Measurements from ENCODE around the gene CRYM.
"Not testable (repeated sequence)": the region's sequence is repeated elsewhere in the genome, so short reads cannot be mapped to it uniquely, and the experiment has no call there.

The CRYM gene

GRCh38 chr16:21277927-21278706 lies at the start of gene CRYM:
Gene CRYM (minus strand): TSS chr16:21278290. CDS start chr16:21278251, 39 bp downstream.
- H3K27ac Mint-ChIP-seq: no peak within 1 kb of the TSS
- H3K4me3 Mint-ChIP-seq: peak within 1 kb of the TSS; percentile 35
- H3K9me3 Mint-ChIP-seq: no peaks in the 10 kb centered on the region
- H3K36me3 Mint-ChIP-seq: no peaks in the 10 kb centered on the region
- DNase-seq (ENCODE audit: low spot score in 2 of 2) (peak; percentile 38 to 65), ATAC-seq (peak; percentile 88)
- H3K4me1 Mint-ChIP-seq: peaks cover 6% of the 10 kb centered on the region

GRCh38 chr16:21327046-21327445 lies 49.0 kb upstream of the CRYM start:
- ATAC-seq (no peak), DNase-seq (ENCODE audit: low spot score in 2 of 2) (no peak)
- H3K4me1 Mint-ChIP-seq: no peaks in the 10 kb centered on the region
- no peak overlapping the region for H3K27ac Mint-ChIP-seq
- H3K9me3 Mint-ChIP-seq: peaks cover 5% of the 10 kb centered on the region
- no peaks in the 10 kb centered on the region for H3K36me3 Mint-ChIP-seq
- H3K4me3 Mint-ChIP-seq: no peak overlapping the region

GRCh38 chr16:21326459-21326858 lies 48.4 kb upstream of the CRYM start:
- H3K9me3 Mint-ChIP-seq: peaks cover 5% of the 10 kb centered on the region
- H3K27ac Mint-ChIP-seq: no peak overlapping the region
- no peaks in the 10 kb centered on the region for H3K4me1 Mint-ChIP-seq
- ATAC-seq (no peak), DNase-seq (ENCODE audit: low spot score in 2 of 2) (no peak)
- H3K36me3 Mint-ChIP-seq: no peaks in the 10 kb centered on the region
- no peak overlapping the region for H3K4me3 Mint-ChIP-seq

- H3K36me3 Mint-ChIP-seq: no peaks in the 10 kb centered on the region
- DNase-seq (ENCODE audit: low spot score in 2 of 2) (no peak), ATAC-seq (no peak)
- H3K27ac Mint-ChIP-seq: no peak overlapping the region
- no peak overlapping the region for H3K4me3 Mint-ChIP-seq
- peaks cover 5% of the 10 kb centered on the region for H3K9me3 Mint-ChIP-seq
- H3K4me1 Mint-ChIP-seq: no peaks in the 10 kb centered on the region
These were observed 46.2 kb upstream of the CRYM start for GRCh38 chr16:21324267-21324666.

GRCh38 chr16:21322251-21322650 lies 44.2 kb upstream of the CRYM start:
- H3K4me3 Mint-ChIP-seq; ATAC-seq; H3K4me1 Mint-ChIP-seq; H3K9me3 Mint-ChIP-seq; H3K27ac Mint-ChIP-seq; DNase-seq (ENCODE audit: low spot score in 2 of 2); H3K36me3 Mint-ChIP-seq: not testable (repeated sequence)

- Mint-ChIP-seq H3K36me3 (no peaks in the 10 kb centered on the region), H3K4me1 (no peaks in the 10 kb centered on the region), H3K4me3 (no peak overlapping the region), H3K9me3 (no peaks in the 10 kb centered on the region), H3K27ac (no peak overlapping the region)
- no peak for DNase-seq (ENCODE audit: low spot score in 2 of 2)
- ATAC-seq: no peak
These were observed 43.6 kb upstream of the CRYM start for GRCh38 chr16:21321736-21322135.

GRCh38 chr16:21314339-21314738 lies 36.2 kb upstream of the CRYM start:
- no peaks in the 10 kb centered on the region for H3K4me1 Mint-ChIP-seq
- H3K9me3 Mint-ChIP-seq: no peaks in the 10 kb centered on the region
- DNase-seq (ENCODE audit: low spot score in 2 of 2) (no peak), ATAC-seq (no peak)
- H3K36me3 Mint-ChIP-seq: no peaks in the 10 kb centered on the region
- no peak overlapping the region for H3K4me3 Mint-ChIP-seq
- no peak overlapping the region for H3K27ac Mint-ChIP-seq

- H3K4me3 Mint-ChIP-seq; H3K36me3 Mint-ChIP-seq; H3K4me1 Mint-ChIP-seq; DNase-seq (ENCODE audit: low spot score in 2 of 2); H3K27ac Mint-ChIP-seq; H3K9me3 Mint-ChIP-seq; ATAC-seq: not testable (repeated sequence)
These were observed 34.8 kb upstream of the CRYM start for GRCh38 chr16:21312863-21313372.

- not testable (repeated sequence) for H3K36me3 Mint-ChIP-seq; H3K27ac Mint-ChIP-seq; H3K4me3 Mint-ChIP-seq; DNase-seq (ENCODE audit: low spot score in 2 of 2); H3K4me1 Mint-ChIP-seq; H3K9me3 Mint-ChIP-seq; ATAC-seq
These were observed 34.0 kb upstream of the CRYM start for GRCh38 chr16:21312046-21312445.

GRCh38 chr16:21306712-21307111 lies 28.6 kb upstream of the CRYM start:
- not testable (repeated sequence) for H3K9me3 Mint-ChIP-seq; ATAC-seq; H3K36me3 Mint-ChIP-seq; H3K4me3 Mint-ChIP-seq; DNase-seq (ENCODE audit: low spot score in 2 of 2); H3K4me1 Mint-ChIP-seq; H3K27ac Mint-ChIP-seq

GRCh38 chr16:21302898-21303528 lies 24.9 kb upstream of the CRYM start:
- Mint-ChIP-seq H3K4me1 (peaks cover 21% of the 10 kb centered on the region), H3K4me3 (no peak overlapping the region), H3K27ac (no peak overlapping the region), H3K36me3 (no peaks in the 10 kb centered on the region), H3K9me3 (no peaks in the 10 kb centered on the region)
- ATAC-seq (no peak), DNase-seq (ENCODE audit: low spot score in 2 of 2) (no peak)

GRCh38 chr16:21302454-21302853 lies 24.4 kb upstream of the CRYM start:
- DNase-seq (ENCODE audit: low spot score in 2 of 2) (no peak), ATAC-seq (no peak)
- Mint-ChIP-seq H3K4me1 (peaks cover 21% of the 10 kb centered on the region), H3K36me3 (no peaks in the 10 kb centered on the region), H3K9me3 (no peaks in the 10 kb centered on the region), H3K27ac (no peak overlapping the region), H3K4me3 (peak overlapping the region; percentile 91)

GRCh38 chr16:21301895-21302291 lies 23.8 kb upstream of the CRYM start:
- peaks cover 21% of the 10 kb centered on the region for H3K4me1 Mint-ChIP-seq

GRCh38 chr16:21301168-21301894 lies 23.2 kb upstream of the CRYM start:
- DNase-seq (ENCODE audit: low spot score in 2 of 2) (peak; percentile 20 to 65), ATAC-seq (peak; percentile 72)
- peaks cover 21% of the 10 kb centered on the region for H3K4me1 Mint-ChIP-seq
- peak overlapping the region; percentile 91 for H3K4me3 Mint-ChIP-seq
- H3K36me3 Mint-ChIP-seq: no peaks in the 10 kb centered on the region
- peak overlapping the region; percentile 41 for H3K27ac Mint-ChIP-seq
- no peaks in the 10 kb centered on the region for H3K9me3 Mint-ChIP-seq

More at GRCh38 chr16:21301895-21302291, 23.8 kb upstream of the CRYM start:
- DNase-seq (ENCODE audit: low spot score in 2 of 2): no peak
- Mint-ChIP-seq H3K9me3 (no peaks in the 10 kb centered on the region), H3K36me3 (no peaks in the 10 kb centered on the region), H3K27ac (no peak overlapping the region), H3K4me3 (peak overlapping the region; percentile 91)
- no peak for ATAC-seq

GRCh38 chr16:21300309-21301167 lies 22.4 kb upstream of the CRYM start:
- Mint-ChIP-seq H3K9me3 (no peaks in the 10 kb centered on the region), H3K4me3 (peak overlapping the region; percentile 91), H3K27ac (peak overlapping the region; percentile 41), H3K4me1 (peaks cover 21% of the 10 kb centered on the region), H3K36me3 (no peaks in the 10 kb centered on the region)
- peak; percentile 8 to 60 for DNase-seq (ENCODE audit: low spot score in 2 of 2)
- ATAC-seq: peak; percentile 74

All from stimulated activated effector memory CD8-positive, alpha-beta T cell treated with anti-CD3 and anti-CD28 coated beads, Interleukin-12 subunit alpha, Interleukin-12 subunit beta, amount 100 ng/mL, for 72 hours (primary cell).